ENCODE measurements around the gene ICOS. TPM values are rescaled to one million over a fixed set of nuclear protein-coding genes. Genes with fewer than 3 reads are reported as not detected.

Gene ICOS
- total and polyA plus RNA-seq, 2 of the 8 experiments (the other 6 are each of a cell fraction or from before 2014, with no cell fraction given), result not detected

GRCh38 chr2:203959672-203960071 is 23.1 kb downstream of the ICOS start (continued):
- TF ChIP-seq MAX (IDR thresholded peaks at IDR 0.05) (no peak), EZH2 (IDR thresholded peaks at IDR 0.05; ENCODE audit: low read depth, low read length, severe bottlenecking) (no peak), TBP (IDR thresholded peaks at IDR 0.05; ENCODE audit: low read depth, low read length) (no peak)

Measured in H1 (cell line).